Measurements from ENCODE around the gene HHIP.

DNA sequence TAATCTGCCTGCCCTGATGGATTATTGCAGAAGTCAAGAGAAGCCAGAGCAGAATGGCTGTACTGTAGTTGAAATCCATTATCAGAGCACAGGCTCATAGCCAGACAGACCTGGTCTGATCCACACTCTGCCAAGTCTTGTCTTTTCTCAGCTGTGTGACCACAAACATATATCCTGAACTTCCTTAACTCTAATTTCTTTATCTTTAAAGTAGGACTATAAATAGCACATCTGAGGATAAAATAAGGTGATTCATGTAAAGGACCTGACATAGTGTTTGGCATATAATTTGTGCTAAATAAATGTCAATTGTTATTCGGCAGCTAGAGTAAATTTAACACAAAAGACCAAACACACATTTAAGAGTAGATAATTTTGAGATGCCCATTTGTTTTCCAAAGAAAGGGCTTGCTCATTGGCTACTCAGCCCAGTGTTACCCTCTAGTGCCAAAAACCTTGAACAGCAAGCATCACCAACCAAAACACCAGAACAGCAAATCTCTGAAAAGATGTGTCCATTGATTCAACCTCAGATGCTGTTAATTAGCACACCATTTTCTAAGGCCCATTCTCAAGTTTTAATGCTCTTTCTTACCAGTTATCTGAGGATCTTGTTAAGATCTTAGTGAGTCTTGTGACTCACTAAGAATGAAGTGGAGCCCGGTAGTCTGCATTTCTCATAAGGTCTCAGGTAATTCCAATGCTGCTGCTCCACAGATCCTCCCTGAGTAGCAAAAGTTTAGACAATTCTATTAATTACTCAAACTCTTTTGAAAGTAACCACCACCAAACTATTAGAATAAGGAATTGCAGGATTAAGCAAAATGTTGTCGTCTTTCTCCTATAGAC lies 108.8 kb downstream of the HHIP start:
- peak; percentile 33 for TF ChIP-seq CTCF (conservative IDR thresholded peaks at IDR 0.05)
- no peak for TF ChIP-seq ZFX (IDR thresholded peaks at IDR 0.05)
